Memory B cell (primary cell): ENCODE data around the gene CABP7.

Experiments
- ATAC-seq: fragments of 150-1000 bp; cut with Tn5 transposase; 2 replicates; pipeline ENCODE4 v1.10.0; 2021; ENCODE audit warnings: low read depth, mild to moderate bottlenecking, moderate library complexity
- DNase-seq, 2 donors: peaks; one replicate each; pipeline ENCODE4 v3.0.0; 2022; ENCODE audit warnings: low spot score in 2 of 2
- H3K27ac Mint-ChIP-seq: one replicate; pipeline ENCODE4 v1.8.0; 2022; ENCODE audit warnings: mild to moderate bottlenecking, moderate library complexity, mixed read lengths
- H3K27me3 Mint-ChIP-seq: one replicate; pipeline ENCODE4 v1.8.0; 2022; ENCODE audit warnings: mixed read lengths
- H3K36me3 Mint-ChIP-seq: one replicate; pipeline ENCODE4 v1.8.0; 2022; ENCODE audit warnings: mild to moderate bottlenecking, mixed read lengths
- H3K4me1 Mint-ChIP-seq: one replicate; pipeline ENCODE4 v1.8.0; 2022; ENCODE audit warnings: mixed read lengths
- H3K4me3 Mint-ChIP-seq: one replicate; pipeline ENCODE4 v1.8.0; 2022; ENCODE audit warnings: mild to moderate bottlenecking, moderate library complexity, mixed read lengths
- H3K9me3 Mint-ChIP-seq: one replicate; pipeline ENCODE4 v1.8.0; 2022; ENCODE audit warnings: mixed read lengths

The CABP7 gene

DNA sequence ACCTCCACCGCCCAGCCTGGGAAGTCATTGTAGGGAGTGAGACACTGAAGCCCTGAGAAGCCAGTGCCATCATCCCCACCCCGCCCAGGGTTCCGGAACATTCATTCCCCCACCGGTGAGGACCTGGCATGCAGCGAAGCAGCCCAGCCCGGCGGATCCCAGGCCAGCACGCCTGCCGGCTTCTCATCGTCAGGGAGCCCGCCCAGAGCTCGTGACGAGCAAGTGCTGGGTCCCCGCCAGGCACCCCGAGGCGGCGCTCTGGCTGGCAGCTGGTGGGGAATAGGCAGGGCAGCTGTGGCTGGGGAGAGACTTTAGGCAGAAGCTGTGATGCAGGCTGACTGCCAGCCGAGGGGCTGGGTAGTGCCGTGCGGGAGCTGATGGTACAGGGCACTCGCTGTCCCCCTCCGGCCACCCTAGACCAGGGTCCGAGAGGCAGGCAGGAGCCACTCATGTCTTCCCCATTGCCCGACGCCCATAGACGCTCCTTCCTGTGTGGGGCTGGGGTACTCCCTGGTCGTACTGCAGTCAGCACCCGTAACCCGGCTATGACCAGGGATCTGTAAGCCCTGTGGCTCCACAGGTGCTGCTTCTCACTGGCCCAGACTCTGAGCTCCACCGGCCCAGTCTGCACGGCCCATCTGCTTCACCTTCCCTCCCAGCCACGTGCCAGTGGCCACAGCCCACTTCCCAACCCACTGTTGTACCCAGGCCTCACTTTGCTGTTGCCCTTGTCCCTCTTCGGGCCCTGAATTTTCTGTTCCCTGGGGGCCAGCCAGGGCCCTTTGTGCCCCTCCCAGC, 24.5 kb upstream of the CABP7 start:
- Mint-ChIP-seq H3K4me3 (no peak overlapping the region), H3K27me3 (no peaks in the 10 kb centered on the region), H3K27ac (no peak overlapping the region), H3K9me3 (no peaks in the 10 kb centered on the region), H3K36me3 (peaks cover 30% of the 10 kb centered on the region), H3K4me1 (no peaks in the 10 kb centered on the region)
- DNase-seq (no peak), ATAC-seq (no peak)

DNA sequence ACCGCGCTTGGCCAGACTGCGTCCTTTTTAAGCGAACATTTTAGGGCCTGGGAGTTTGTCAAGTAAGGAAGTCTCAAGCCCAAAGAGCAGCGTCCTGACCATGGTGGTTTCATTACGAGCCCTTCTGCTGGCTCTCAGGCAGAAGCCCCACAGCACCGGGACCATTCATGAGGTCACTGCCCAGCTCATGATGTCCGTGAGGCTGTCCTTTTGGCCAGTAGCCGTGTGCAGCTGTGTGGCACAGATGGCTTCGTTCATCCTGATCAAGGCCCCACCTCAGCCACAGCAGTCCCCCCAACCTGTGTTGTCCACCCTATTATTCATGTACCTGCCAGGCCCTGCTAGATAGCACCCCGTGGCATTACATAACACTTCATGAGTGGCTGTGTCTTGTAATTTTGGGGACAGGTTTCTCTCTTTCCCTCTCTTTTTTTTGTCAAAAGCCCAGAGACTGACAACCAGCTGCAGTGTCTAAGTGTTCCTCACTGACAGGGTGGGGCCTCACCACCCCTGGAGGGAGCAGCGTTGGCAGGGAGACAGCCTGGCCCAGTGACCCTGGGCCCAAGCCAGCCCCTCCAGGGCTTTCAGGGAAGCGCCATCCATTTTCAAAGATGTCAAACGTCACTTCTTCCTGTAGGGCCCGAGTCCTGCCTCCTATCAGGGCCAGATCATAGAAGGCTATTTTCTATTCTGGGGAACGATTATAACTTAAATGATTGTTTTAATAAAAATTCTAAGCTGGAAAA, 21.8 kb upstream of the CABP7 start:
- Mint-ChIP-seq H3K27me3 (peaks cover 1% of the 10 kb centered on the region), H3K4me3 (no peak overlapping the region), H3K4me1 (peaks cover 6% of the 10 kb centered on the region), H3K9me3 (no peaks in the 10 kb centered on the region), H3K27ac (no peak overlapping the region), H3K36me3 (peaks cover 26% of the 10 kb centered on the region)
- ATAC-seq: no peak
- no peak for DNase-seq

DNA sequence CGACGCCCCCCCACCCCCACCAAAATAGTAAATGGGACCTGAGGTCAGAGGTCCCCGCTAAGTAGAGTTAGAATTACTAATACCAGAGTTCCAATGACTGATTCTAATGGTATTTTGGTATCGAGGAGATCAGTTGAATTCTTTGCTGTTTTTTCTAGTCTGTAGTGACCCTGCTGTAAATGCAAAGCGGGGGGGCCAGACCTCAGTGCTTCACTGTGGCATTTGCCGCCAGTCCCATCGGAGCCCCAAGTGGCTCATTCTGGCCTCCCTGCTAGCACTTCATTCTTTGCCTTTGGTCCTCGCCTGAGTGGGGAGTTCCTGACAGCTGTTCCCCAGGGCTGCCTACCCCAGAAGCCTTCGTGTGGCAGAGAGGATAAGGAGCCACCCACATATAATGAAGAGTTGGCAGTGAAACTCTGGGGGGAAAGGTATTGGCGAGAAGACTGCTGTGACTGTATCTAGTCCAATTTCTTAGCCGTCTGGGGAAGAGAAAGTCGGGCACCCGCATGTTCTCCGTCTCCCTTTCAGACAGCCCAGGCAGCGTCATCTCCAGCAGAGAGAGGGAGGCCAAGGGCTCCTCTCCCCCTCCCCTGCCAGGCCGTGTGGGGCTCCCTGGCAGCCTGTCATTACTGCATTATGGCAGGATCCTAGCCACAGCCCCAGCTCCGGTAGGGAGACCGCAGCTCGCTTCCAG, 19.4 kb upstream of the CABP7 start:
- H3K4me1 Mint-ChIP-seq: peaks cover 9% of the 10 kb centered on the region
- no peak for DNase-seq
- H3K27me3 Mint-ChIP-seq: peaks cover 1% of the 10 kb centered on the region
- no peaks in the 10 kb centered on the region for H3K9me3 Mint-ChIP-seq
- ATAC-seq: no peak
- peaks cover 18% of the 10 kb centered on the region for H3K36me3 Mint-ChIP-seq
- H3K27ac Mint-ChIP-seq: no peak overlapping the region
- no peak overlapping the region for H3K4me3 Mint-ChIP-seq

- no peak overlapping the region for H3K4me3 Mint-ChIP-seq
Measured at GRCh38 chr22:29700900-29701154, 19.0 kb upstream of the CABP7 start.

DNA sequence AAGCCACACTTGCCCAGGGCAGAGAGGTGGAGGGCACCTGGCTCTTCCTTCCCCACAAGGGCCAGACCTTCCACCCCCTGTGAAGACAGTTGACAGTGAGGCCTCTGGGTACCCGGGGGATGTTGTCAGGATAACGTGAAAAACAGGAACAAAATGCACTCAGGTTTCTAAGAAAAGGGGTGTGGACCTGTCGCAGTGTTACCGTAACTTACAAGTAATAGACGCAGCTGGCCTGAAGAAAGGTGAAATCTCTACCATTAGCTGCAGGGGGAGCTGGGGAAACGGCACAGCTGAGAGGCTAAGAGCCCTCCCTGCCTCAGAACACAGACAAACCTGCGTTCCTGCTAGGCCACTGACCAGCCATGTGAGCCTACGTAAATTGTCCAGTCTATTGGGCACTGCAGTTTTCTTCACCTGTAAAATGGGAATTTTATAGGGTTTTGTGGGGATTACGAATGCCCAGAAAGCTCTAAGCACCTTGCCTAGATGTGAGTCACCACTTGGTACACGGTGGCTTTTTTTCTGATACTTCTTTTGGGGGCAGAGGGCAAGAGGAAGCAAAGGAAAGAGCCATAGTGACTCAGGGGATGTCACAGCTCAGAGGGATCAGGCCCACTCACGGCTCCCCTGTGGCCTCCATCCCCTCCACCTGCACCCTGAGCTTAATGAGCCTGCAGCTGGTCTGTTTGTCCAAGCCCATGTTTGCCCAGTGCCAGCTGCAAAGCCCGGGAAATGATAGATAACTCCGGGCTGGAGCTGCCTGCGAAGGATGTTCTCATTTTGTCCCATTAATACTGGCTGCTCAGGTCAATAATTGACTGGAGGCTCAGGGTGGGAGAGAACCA, 18.4 kb upstream of the CABP7 start:
- H3K4me1 Mint-ChIP-seq: peaks cover 9% of the 10 kb centered on the region
- ATAC-seq (peak; percentile 69), DNase-seq (no peak)
- H3K4me3 Mint-ChIP-seq: no peak overlapping the region
- H3K27ac Mint-ChIP-seq: no peak overlapping the region
- H3K9me3 Mint-ChIP-seq: no peaks in the 10 kb centered on the region
- H3K27me3 Mint-ChIP-seq: peaks cover 1% of the 10 kb centered on the region
- H3K36me3 Mint-ChIP-seq: peaks cover 8% of the 10 kb centered on the region

More at GRCh38 chr22:29700900-29701154, 19.0 kb upstream of the CABP7 start:
- ATAC-seq (no peak), DNase-seq (no peak)
- no peak overlapping the region for H3K27ac Mint-ChIP-seq
- H3K36me3 Mint-ChIP-seq: peaks cover 13% of the 10 kb centered on the region
- H3K9me3 Mint-ChIP-seq: no peaks in the 10 kb centered on the region
- peaks cover 1% of the 10 kb centered on the region for H3K27me3 Mint-ChIP-seq
- H3K4me1 Mint-ChIP-seq: peaks cover 9% of the 10 kb centered on the region

DNA sequence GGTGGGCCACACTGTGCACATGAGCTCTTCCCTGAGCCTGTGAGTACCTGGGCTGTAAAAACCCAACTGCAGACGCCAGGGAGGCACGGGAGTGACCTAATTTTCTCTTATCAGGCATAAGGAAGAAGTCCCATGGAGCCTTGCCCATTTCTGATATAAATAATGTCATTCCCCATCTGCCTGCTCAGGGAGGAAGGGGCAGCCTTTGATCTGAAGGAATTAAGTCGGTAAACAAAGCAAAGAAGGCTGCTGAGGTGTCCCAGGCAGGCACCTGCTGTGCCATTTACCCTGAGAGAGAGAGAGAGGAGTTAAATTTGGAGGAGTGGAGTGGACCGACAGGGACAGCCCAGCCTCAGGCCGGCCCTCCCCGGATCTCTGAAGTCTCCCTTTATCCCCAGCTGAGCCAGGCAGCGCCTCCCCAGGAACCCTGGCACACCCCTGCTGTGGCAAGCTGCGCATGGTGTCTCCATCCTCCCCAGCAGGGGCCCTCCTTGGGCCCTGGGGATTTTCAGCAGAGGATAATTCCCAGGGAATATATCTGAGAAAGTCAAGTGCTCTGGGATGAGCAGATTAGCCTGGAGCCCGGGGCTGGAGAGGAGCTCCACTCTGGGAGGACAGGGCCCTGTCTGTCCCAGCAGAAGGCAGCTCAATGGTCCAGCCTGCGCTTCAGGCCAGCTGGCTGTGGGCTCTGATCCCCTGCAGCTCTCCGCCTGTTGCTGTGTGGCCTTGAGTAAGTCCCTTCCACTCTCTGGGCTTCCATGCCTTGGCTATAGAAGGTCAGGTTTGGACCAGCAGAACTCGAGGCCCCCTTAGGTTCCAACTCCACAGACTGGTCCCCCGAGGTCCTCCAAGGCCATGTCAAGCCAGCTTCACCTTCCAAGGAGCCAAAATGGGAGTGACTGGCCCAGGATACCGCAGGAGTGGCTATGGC, 17.5 kb upstream of the CABP7 start:
- H3K9me3 Mint-ChIP-seq: no peaks in the 10 kb centered on the region
- H3K27ac Mint-ChIP-seq: no peak overlapping the region

DNA sequence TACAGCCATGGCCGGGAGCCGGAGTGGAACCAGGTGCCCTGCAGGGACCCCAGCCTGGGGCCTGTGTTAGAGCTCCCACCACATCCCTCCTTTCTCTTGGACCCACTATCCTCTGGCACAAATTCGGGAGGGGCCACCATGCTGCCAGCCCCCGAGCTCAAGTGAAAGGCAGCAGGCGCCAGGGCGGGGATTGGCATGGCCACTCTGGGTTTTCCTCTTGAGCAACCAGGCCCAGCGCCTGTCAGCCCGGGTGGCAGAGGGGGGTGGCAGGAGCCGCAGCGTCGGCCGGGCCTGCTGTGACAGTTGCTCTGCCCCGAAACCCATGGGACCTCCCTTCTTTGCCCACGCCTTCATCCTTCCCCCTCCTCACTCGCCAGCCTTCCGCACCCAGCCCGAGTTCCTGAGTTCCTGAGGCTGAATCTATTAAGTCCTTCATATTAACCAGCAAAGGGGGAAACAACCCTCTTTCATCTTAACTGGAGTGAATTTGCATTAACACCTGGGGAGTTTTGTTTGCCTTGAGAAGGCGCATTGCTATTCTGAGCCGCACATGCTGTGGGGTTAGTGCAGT, 16.8 kb upstream of the CABP7 start:
- Mint-ChIP-seq H3K4me1 (peaks cover 9% of the 10 kb centered on the region), H3K4me3 (peak overlapping the region; percentile 69), H3K36me3 (peaks cover 2% of the 10 kb centered on the region), H3K9me3 (no peaks in the 10 kb centered on the region), H3K27ac (no peak overlapping the region), H3K27me3 (peaks cover 7% of the 10 kb centered on the region)
- DNase-seq: no peak
- peak; percentile 57 for ATAC-seq

More for the DNA sequence above, 17.5 kb upstream of the CABP7 start:
- Mint-ChIP-seq H3K27me3 (peaks cover 4% of the 10 kb centered on the region), H3K36me3 (peaks cover 5% of the 10 kb centered on the region), H3K4me3 (no peak overlapping the region), H3K4me1 (peaks cover 9% of the 10 kb centered on the region)
- ATAC-seq: no peak
- DNase-seq: no peak

DNA sequence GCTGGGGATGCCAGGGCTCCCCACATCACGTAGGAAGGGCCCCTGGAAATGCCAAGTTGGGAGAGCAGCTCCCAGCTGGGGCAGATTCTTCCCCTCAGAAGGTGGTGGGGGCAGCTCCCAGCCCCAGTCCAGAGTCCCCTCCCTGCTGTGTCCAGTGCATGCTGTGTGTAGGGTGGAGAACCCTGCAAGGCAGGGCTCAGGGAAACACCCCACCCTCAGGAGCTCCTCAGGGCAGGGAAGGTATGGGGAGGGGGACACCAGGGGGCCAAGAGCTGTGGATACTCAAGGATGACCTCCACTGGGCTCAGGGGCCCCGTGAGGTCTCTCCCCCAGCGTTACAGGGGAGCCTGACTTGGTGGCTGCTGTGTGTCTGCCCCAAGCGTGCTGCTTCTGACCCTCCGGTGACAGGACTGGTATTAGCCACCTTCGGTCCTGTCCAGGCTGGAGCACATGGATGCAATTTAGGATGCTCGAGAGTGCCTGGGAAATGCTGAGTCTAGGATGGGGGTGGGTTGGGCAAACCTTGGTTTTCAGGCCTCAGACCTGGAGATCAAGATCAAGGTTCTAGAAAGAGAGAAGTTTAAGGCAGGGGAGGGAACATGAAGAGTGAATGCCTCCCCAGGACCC, 16.1 kb upstream of the CABP7 start:
- no peak for ATAC-seq
- Mint-ChIP-seq H3K4me1 (peaks cover 9% of the 10 kb centered on the region), H3K4me3 (no peak overlapping the region), H3K36me3 (no peaks in the 10 kb centered on the region), H3K9me3 (no peaks in the 10 kb centered on the region), H3K27me3 (peaks cover 8% of the 10 kb centered on the region), H3K27ac (no peak overlapping the region)
- no peak for DNase-seq

GRCh38 chr22:29704528-29705285, 15.1 kb upstream of the CABP7 start:
- peaks cover 8% of the 10 kb centered on the region for H3K27me3 Mint-ChIP-seq
- H3K4me1 Mint-ChIP-seq: peaks cover 9% of the 10 kb centered on the region
- no peak overlapping the region for H3K27ac Mint-ChIP-seq
- H3K4me3 Mint-ChIP-seq: no peak overlapping the region
- H3K36me3 Mint-ChIP-seq: no peaks in the 10 kb centered on the region
- no peak for DNase-seq
- H3K9me3 Mint-ChIP-seq: no peaks in the 10 kb centered on the region
- no peak for ATAC-seq

DNA sequence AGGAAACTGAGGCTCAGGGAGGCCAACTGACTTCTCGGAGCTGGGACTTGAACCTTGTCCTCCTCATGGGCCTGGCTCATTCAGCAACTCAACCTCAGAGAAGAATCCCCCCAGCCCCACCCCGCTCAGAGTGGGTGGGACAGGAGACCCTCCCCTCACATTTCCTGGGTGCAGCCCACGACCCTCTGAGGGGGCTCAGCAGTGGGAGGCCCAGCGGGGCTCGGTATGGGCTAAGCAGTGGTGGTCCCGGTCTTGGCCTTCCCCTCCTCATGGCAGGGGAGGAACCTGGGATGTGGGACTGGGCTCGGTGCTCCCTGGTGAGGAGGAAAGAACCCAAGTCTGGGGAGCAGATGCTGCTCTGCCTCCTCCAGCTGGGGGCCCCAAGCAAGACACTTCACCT, 14.2 kb upstream of the CABP7 start:
- Mint-ChIP-seq H3K36me3 (no peaks in the 10 kb centered on the region), H3K9me3 (no peaks in the 10 kb centered on the region), H3K4me3 (no peak overlapping the region), H3K4me1 (peaks cover 9% of the 10 kb centered on the region), H3K27ac (no peak overlapping the region), H3K27me3 (peaks cover 11% of the 10 kb centered on the region)
- ATAC-seq (no peak), DNase-seq (no peak)

- no peak for DNase-seq
- Mint-ChIP-seq H3K36me3 (no peaks in the 10 kb centered on the region), H3K4me1 (peaks cover 5% of the 10 kb centered on the region), H3K4me3 (no peak overlapping the region), H3K27me3 (peaks cover 11% of the 10 kb centered on the region), H3K9me3 (no peaks in the 10 kb centered on the region), H3K27ac (no peak overlapping the region)
- ATAC-seq: no peak
Measured at GRCh38 chr22:29706486-29706885, 13.3 kb upstream of the CABP7 start.

GRCh38 chr22:29707010-29707409, 12.8 kb upstream of the CABP7 start:
- ATAC-seq (no peak), DNase-seq (no peak)
- H3K4me1 Mint-ChIP-seq: peaks cover 4% of the 10 kb centered on the region
- H3K36me3 Mint-ChIP-seq: no peaks in the 10 kb centered on the region
- no peaks in the 10 kb centered on the region for H3K9me3 Mint-ChIP-seq
- no peak overlapping the region for H3K27ac Mint-ChIP-seq
- H3K27me3 Mint-ChIP-seq: peaks cover 11% of the 10 kb centered on the region
- H3K4me3 Mint-ChIP-seq: no peak overlapping the region
